ENCODE measurements around the gene DBN1. TPM values are rescaled to one million over a fixed set of nuclear protein-coding genes. Genes with fewer than 3 reads are reported as not detected.
"Not testable (repeated sequence)": the region's sequence is repeated elsewhere in the genome, so short reads cannot be mapped to it uniquely, and the experiment has no call there.

Gene DBN1
- polyA plus RNA-seq, 2 of the 4 experiments (the other 2 are of a cell fraction) = 47.7 to 107 TPM

DNA sequence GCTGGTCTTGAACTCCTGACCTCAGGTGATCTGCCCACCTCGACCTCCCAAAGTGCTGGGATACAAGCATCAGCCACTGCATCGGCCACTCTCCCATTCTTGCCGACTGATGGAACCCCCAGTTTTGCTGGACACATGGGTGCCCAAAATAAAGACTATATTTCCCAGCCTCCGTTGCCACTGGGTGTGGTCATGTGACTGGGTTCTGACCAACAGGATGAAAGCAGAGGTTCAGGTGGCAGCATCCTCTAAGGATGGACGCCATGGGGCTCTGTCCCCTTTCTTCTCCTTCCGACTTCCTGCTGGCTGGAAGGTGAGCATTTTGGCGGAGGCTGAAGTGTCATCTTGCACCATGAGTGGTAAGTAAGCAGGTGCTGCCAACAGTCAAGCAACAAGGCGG is 13.7 kb upstream of the DBN1 start:
- Histone ChIP-seq H3K4me1 (peaks cover 13% of the 10 kb centered on the region; the same call in 2 of the 3 replicates), H3K4me3 (no peak overlapping the region), H3K4me2 (no peak overlapping the region), H3K27ac (no peak overlapping the region), H3K9me3 (no peaks in the 10 kb centered on the region)
- POLR2A ChIA-PET = no interaction called here
- CTCF ChIA-PET = interaction anchor here (0.9 to 19.7 kb wide), 5 partner anchors 4 to 83 kb away, joined by 4 to 241 read pairs (median 142); partner anchors contain the start of genes DBN1 and PDLIM7
- FAIRE-seq (no peak), ATAC-seq (no peak), DNase-seq (ENCODE audit: low read depth in 1 of 2, low spot score in 1 of 2) (no peak)
- no peak for TF ChIP-seq HOXB5 (CRISPR knock-in tag; IDR thresholded peaks at IDR 0.05)
- TF ChIP-seq ZFP36 (IDR thresholded peaks at IDR 0.05; ENCODE audit: borderline replicate concordance, partially characterized antibody) = no peak
- TF ChIP-seq KDM5A (IDR thresholded peaks at IDR 0.05) = no peak
- TF ChIP-seq, protein P1, sequence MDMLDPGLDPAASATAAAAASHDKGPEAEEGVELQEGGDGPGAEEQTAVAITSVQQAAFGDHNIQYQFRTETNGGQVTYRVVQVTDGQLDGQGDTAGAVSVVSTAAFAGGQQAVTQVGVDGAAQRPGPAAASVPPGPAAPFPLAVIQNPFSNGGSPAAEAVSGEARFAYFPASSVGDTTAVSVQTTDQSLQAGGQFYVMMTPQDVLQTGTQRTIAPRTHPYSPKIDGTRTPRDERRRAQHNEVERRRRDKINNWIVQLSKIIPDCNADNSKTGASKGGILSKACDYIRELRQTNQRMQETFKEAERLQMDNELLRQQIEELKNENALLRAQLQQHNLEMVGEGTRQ (IDR thresholded peaks at IDR 0.05) = peak; percentile 58
- TF ChIP-seq HDAC2 (IDR thresholded peaks at IDR 0.05) = no peak
- WGBS (ENCODE audit: missing lambda C conversion rate) = 87% methylated on average over 8 of the region's 8 CpGs

DNA sequence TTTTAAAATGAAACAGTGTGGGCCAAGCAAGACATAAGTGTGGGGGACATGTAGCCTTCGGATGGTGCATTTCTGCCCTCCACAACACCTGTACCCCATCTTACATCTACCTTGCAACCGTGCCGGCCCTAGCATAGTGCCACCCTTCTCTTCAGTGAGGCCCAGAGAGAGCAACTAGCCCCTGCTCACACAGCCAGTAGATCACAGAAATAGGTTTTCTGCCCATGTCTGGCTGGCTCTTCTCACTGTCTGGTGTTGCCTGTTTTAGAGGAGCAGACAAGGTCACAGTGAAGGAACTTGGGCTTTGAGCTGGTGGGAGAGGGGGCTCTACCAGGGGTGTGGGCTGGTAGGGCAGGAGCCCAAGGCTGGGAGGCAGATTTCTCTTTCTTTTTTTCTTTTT is 12.8 kb upstream of the DBN1 start:
- CTCF ChIA-PET = interaction anchor here (0.9 to 19.7 kb wide), 6 partner anchors 5 to 82 kb away, joined by 3 to 241 read pairs (median 74); partner anchors contain the start of genes DBN1 and PDLIM7
- 96% methylated on average over 3 of the region's 3 CpGs for WGBS (ENCODE audit: missing lambda C conversion rate)
- no peak for TF ChIP-seq HEYL (CRISPR knock-in tag; IDR thresholded peaks at IDR 0.05)
- TF ChIP-seq ZC3H11A (IDR thresholded peaks at IDR 0.05) = no peak
- TF ChIP-seq TFCP2L1 (CRISPR knock-in tag; IDR thresholded peaks at IDR 0.05) = no peak
- TF ChIP-seq FOXS1 (CRISPR knock-in tag; IDR thresholded peaks at IDR 0.05) = no peak
- TF ChIP-seq, protein P2, sequence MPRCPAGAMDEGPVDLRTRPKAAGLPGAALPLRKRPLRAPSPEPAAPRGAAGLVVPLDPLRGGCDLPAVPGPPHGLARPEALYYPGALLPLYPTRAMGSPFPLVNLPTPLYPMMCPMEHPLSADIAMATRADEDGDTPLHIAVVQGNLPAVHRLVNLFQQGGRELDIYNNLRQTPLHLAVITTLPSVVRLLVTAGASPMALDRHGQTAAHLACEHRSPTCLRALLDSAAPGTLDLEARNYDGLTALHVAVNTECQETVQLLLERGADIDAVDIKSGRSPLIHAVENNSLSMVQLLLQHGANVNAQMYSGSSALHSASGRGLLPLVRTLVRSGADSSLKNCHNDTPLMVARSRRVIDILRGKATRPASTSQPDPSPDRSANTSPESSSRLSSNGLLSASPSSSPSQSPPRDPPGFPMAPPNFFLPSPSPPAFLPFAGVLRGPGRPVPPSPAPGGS (IDR thresholded peaks at IDR 0.05) = no peak
- no peak for TF ChIP-seq NPAS2 (CRISPR knock-in tag; IDR thresholded peaks at IDR 0.05; ENCODE audit: borderline replicate concordance)
- TF ChIP-seq CEBPB (IDR thresholded peaks at IDR 0.05) = no peak
- TF ChIP-seq, protein P3, sequence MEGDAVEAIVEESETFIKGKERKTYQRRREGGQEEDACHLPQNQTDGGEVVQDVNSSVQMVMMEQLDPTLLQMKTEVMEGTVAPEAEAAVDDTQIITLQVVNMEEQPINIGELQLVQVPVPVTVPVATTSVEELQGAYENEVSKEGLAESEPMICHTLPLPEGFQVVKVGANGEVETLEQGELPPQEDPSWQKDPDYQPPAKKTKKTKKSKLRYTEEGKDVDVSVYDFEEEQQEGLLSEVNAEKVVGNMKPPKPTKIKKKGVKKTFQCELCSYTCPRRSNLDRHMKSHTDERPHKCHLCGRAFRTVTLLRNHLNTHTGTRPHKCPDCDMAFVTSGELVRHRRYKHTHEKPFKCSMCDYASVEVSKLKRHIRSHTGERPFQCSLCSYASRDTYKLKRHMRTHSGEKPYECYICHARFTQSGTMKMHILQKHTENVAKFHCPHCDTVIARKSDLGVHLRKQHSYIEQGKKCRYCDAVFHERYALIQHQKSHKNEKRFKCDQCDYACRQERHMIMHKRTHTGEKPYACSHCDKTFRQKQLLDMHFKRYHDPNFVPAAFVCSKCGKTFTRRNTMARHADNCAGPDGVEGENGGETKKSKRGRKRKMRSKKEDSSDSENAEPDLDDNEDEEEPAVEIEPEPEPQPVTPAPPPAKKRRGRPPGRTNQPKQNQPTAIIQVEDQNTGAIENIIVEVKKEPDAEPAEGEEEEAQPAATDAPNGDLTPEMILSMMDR (IDR thresholded peaks at IDR 0.05) = no peak
- no peak for TF ChIP-seq JUN (IDR thresholded peaks at IDR 0.05)
- TF ChIP-seq, protein P4, sequence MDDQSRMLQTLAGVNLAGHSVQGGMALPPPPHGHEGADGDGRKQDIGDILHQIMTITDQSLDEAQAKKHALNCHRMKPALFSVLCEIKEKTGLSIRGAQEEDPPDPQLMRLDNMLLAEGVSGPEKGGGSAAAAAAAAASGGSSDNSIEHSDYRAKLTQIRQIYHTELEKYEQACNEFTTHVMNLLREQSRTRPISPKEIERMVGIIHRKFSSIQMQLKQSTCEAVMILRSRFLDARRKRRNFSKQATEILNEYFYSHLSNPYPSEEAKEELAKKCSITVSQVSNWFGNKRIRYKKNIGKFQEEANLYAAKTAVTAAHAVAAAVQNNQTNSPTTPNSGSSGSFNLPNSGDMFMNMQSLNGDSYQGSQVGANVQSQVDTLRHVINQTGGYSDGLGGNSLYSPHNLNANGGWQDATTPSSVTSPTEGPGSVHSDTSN (IDR thresholded peaks at IDR 0.05) = no peak
- no peak for TF ChIP-seq CHD4 (IDR thresholded peaks at IDR 0.05; ENCODE audit: borderline replicate concordance)
- no peak for TF ChIP-seq EP300 (IDR thresholded peaks at IDR 0.05)
- H3K9me3 ChIP-seq = no peaks in the 10 kb centered on the region
- ATAC-seq (no peak), DNase-seq (ENCODE audit: low read depth in 1 of 2, low spot score in 1 of 2) (no peak), FAIRE-seq (no peak)
- H3K4me2 ChIP-seq = no peak overlapping the region
- no peak overlapping the region for H3K27ac ChIP-seq
- H3K4me1 ChIP-seq = peaks cover 6% of the 10 kb centered on the region; the same call in 2 of the 3 replicates
- POLR2A ChIA-PET = no interaction called here
- no peak overlapping the region for H3K4me3 ChIP-seq

DNA sequence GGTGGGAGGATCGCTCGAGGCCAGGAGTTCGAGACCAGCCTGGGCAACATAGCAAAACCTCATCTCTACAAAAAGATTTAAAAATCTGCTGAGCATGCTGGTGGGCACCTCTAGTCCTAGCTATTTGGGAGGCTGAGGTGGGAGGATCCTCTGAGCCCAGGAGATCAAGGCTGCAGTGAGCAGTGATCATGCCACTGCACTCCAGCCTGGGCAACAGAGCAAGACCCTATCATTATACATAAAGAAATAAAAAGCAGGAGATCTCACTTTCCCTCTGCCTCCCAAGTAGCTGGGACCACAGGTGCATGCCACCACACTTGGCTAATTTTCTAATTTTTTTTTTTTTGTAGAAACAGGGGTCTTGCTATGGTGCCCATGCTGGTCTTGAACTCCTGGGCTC is 12.3 kb upstream of the DBN1 start:
- DNase-seq (ENCODE audit: low read depth in 1 of 2, low spot score in 1 of 2); ATAC-seq; FAIRE-seq; H3K27ac ChIP-seq; H3K4me3 ChIP-seq; H3K9me3 ChIP-seq; H3K4me2 ChIP-seq; H3K4me1 ChIP-seq: not testable (repeated sequence)
- POLR2A ChIA-PET = interaction anchor here (1.3 kb wide), 1 partner anchor 11 kb away, joined by 3 read pairs; no protein-coding TSS in a partner anchor
- CTCF ChIA-PET = interaction anchor here (0.6 to 19.7 kb wide), 5 partner anchors 6 to 119 kb away, joined by 3 to 241 read pairs (median 9); partner anchors contain the start of gene DBN1
- 100% methylated on average over 3 of the region's 3 CpGs for WGBS (ENCODE audit: missing lambda C conversion rate)

Measured in A549 (cell line).